Measurements from ENCODE around the gene SOAT1.

DNA sequence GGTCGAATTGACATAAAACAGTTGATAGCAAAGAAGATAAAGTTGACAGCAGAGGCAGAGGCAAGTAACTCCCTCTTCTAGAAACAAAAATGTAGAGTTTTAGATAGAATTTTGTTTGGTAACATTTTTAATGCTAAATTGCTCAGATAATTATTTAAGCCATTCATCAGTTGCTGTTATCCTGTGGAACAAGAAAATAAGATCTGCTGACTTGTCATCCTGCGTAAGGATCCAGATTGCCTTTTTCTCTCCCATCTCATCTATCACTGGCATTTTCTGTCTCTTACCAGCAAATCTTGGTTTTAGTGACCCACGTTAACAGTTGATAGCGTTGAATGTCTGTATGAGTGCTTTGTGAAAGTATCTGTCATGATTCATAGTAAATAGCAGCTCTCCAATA, 29.8 kb downstream of the SOAT1 start:
- TF ChIP-seq, protein P1, sequence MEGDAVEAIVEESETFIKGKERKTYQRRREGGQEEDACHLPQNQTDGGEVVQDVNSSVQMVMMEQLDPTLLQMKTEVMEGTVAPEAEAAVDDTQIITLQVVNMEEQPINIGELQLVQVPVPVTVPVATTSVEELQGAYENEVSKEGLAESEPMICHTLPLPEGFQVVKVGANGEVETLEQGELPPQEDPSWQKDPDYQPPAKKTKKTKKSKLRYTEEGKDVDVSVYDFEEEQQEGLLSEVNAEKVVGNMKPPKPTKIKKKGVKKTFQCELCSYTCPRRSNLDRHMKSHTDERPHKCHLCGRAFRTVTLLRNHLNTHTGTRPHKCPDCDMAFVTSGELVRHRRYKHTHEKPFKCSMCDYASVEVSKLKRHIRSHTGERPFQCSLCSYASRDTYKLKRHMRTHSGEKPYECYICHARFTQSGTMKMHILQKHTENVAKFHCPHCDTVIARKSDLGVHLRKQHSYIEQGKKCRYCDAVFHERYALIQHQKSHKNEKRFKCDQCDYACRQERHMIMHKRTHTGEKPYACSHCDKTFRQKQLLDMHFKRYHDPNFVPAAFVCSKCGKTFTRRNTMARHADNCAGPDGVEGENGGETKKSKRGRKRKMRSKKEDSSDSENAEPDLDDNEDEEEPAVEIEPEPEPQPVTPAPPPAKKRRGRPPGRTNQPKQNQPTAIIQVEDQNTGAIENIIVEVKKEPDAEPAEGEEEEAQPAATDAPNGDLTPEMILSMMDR (IDR thresholded peaks at IDR 0.05) = no peak
- no peak for TF ChIP-seq POLR2A (IDR thresholded peaks at IDR 0.05)

All from thyroid gland (tissue), 4 donors.